ENCODE measurements around the gene CCDC85A. TPM values are rescaled to one million over a fixed set of nuclear protein-coding genes. Genes with fewer than 3 reads are reported as not detected.
"Not testable (repeated sequence)": the region's sequence is repeated elsewhere in the genome, so short reads cannot be mapped to it uniquely, and the experiment has no call there.

Gene CCDC85A
- total RNA-seq (10 to 100 TPM in 1 of 2 donors, 1 to 10 TPM in 1; 7.8 to 10.5 TPM), polyA plus RNA-seq (1 to 10 TPM; 1.7 to 5.3 TPM)
- long read RNA-seq, donor 1, result 0 reads
- long read RNA-seq, donor 2, result 0 reads
- long read RNA-seq, donor 3, result 0 reads
- long read RNA-seq, donor 4, result 0 reads
- long read RNA-seq, donor 5, result 0 reads

GRCh38 chr2:56183643-56184499 lies at the start of gene CCDC85A:
Gene CCDC85A, plus strand, starts transcription at chr2:56183990. Its CDS starts 635 bp downstream, at chr2:56184625.
- Histone ChIP-seq H3K36me3 (ENCODE audit: control insufficient read depth in 4 of 4, insufficient read depth in 4 of 4, low read length in 4 of 4) (no peaks in the 10 kb centered on the region), H3K4me3 (peak within 1 kb of the TSS; percentile 76), H3K27ac (ENCODE audit: low read depth in 1 of 2, low read length in 1 of 2) (peak within 1 kb of the TSS; percentile 79 to 82), H3K27me3 (ENCODE audit: control insufficient read depth in 3 of 3, insufficient read depth in 3 of 3, low read length in 2 of 3) (peaks cover 0 to 37% (median 37%) of the 10 kb centered on the region in 3 donors), H3K9ac (ENCODE audit: insufficient read depth in 1 of 2, low read length in 2 of 2) (no peak within 1 kb of the TSS), H3K9me3 (ENCODE audit: control insufficient read depth in 4 of 4, insufficient read depth in 3 of 4, low read length in 3 of 4) (no peaks in the 10 kb centered on the region), H3K4me1 (ENCODE audit: control insufficient read depth in 5 of 5, insufficient read depth in 5 of 5, low read length in 5 of 5) (peaks cover 0 to 19% (median 0%) of the 10 kb centered on the region in 5 donors)
- WGBS, 2 donors, result 0 to 1% methylated on average over 69 to 86 of the region's 86 CpGs
- TF ChIP-seq CTCF (IDR thresholded peaks at IDR 0.05; ENCODE audit: control extremely low read depth, extremely low read depth), result peak; percentile 47
- ATAC-seq (ENCODE audit: insufficient read depth, low FRiP score) (peak; percentile 89), DNase-seq (peak; percentile 81 to 86 (median 85))

GRCh38 chr2:56134861-56135260 lies 48.9 kb upstream of the CCDC85A start:
- Histone ChIP-seq H3K4me1 (ENCODE audit: control insufficient read depth in 5 of 5, insufficient read depth in 5 of 5, low read length in 5 of 5) (no peaks in the 10 kb centered on the region), H3K36me3 (ENCODE audit: control insufficient read depth in 4 of 4, insufficient read depth in 4 of 4, low read length in 4 of 4) (no peaks in the 10 kb centered on the region), H3K9ac (ENCODE audit: insufficient read depth in 1 of 2, low read length in 2 of 2) (no peak overlapping the region), H3K27ac (ENCODE audit: low read depth in 1 of 2, low read length in 1 of 2) (no peak overlapping the region), H3K27me3 (ENCODE audit: control insufficient read depth in 3 of 3, insufficient read depth in 3 of 3, low read length in 2 of 3) (no peaks in the 10 kb centered on the region), H3K9me3 (ENCODE audit: control insufficient read depth in 4 of 4, insufficient read depth in 3 of 4, low read length in 3 of 4) (no peaks in the 10 kb centered on the region), H3K4me3 (no peak overlapping the region)
- ATAC-seq (ENCODE audit: insufficient read depth, low FRiP score), result no peak
- no peak for TF ChIP-seq CTCF (IDR thresholded peaks at IDR 0.05; ENCODE audit: control extremely low read depth, extremely low read depth)
- WGBS, 2 donors, result 87 to 89% methylated on average over 4 of the region's 4 CpGs
- no peak for DNase-seq

DNA sequence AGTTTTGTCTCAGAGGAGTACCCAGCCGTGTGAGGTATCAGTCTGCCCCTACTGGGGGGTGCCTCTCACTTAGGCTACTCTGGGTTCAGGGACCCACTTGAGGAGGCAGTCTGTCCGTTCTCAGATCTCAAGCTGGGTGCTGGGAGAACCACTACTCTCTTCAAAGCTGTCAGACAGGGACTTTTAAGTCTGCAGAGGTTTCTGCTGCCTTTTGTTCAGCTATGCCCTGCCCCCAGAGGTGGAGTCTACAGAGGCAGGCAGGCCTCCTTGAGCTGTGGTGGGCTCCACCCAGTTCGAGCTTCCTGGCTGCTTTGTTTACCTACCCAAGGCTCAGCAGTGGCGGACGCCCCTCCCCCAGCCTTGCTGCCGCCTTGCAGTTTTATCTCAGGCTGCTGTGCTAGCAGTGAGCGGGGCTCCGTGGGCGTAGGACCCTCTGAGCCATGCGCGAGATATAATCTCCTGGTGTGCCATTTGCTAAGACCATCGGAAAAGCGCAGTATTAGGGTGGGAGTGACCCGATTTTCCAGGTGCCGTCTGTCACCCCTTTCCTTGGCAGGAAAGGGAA lies 41.2 kb upstream of the CCDC85A start:
- H3K27ac ChIP-seq (ENCODE audit: low read depth in 1 of 2, low read length in 1 of 2); H3K27me3 ChIP-seq (ENCODE audit: control insufficient read depth in 3 of 3, insufficient read depth in 3 of 3, low read length in 2 of 3); H3K4me3 ChIP-seq; DNase-seq; ATAC-seq (ENCODE audit: insufficient read depth, low FRiP score); H3K4me1 ChIP-seq (ENCODE audit: control insufficient read depth in 5 of 5, insufficient read depth in 5 of 5, low read length in 5 of 5); H3K36me3 ChIP-seq (ENCODE audit: control insufficient read depth in 4 of 4, insufficient read depth in 4 of 4, low read length in 4 of 4); H3K9ac ChIP-seq (ENCODE audit: insufficient read depth in 1 of 2, low read length in 2 of 2); H3K9me3 ChIP-seq (ENCODE audit: control insufficient read depth in 4 of 4, insufficient read depth in 3 of 4, low read length in 3 of 4): not testable (repeated sequence)
- 76 to 85% methylated on average over 11 to 15 of the region's 15 CpGs for WGBS, 2 donors

- Histone ChIP-seq H3K27me3 (ENCODE audit: control insufficient read depth in 3 of 3, insufficient read depth in 3 of 3, low read length in 2 of 3) (no peaks in the 10 kb centered on the region), H3K36me3 (ENCODE audit: control insufficient read depth in 4 of 4, insufficient read depth in 4 of 4, low read length in 4 of 4) (no peaks in the 10 kb centered on the region), H3K9me3 (ENCODE audit: control insufficient read depth in 4 of 4, insufficient read depth in 3 of 4, low read length in 3 of 4) (no peaks in the 10 kb centered on the region), H3K4me1 (ENCODE audit: control insufficient read depth in 5 of 5, insufficient read depth in 5 of 5, low read length in 5 of 5) (no peaks in the 10 kb centered on the region), H3K27ac (ENCODE audit: low read depth in 1 of 2, low read length in 1 of 2) (no peak overlapping the region), H3K4me3 (no peak overlapping the region), H3K9ac (ENCODE audit: insufficient read depth in 1 of 2, low read length in 2 of 2) (no peak overlapping the region)
- TF ChIP-seq CTCF (IDR thresholded peaks at IDR 0.05; ENCODE audit: control extremely low read depth, extremely low read depth), result no peak
- WGBS, 2 donors, result 79 to 92% methylated on average over 2 of the region's 2 CpGs
- no peak for ATAC-seq (ENCODE audit: insufficient read depth, low FRiP score)
- no peak for DNase-seq
Measured at GRCh38 chr2:56147907-56148306, 35.9 kb upstream of the CCDC85A start.

All from lung (tissue), 16 donors.